Stimulated activated naive CD8-positive, alpha-beta T cell treated with anti-CD3 and anti-CD28 coated beads, Interleukin-15, amount 100 ng/mL, for 72 hours (primary cell): ENCODE results near the gene USP4.
A peak's percentile ranks its signal among the peaks of the same experiment; 100 is the strongest.

Experiments used
- ATAC-seq: fragments of 150-1000 bp; cut with Tn5 transposase; 2 replicates; pipeline ENCODE4 v1.10.0; 2021; ENCODE audit warnings: mild to moderate bottlenecking, moderate library complexity
- DNase-seq, 2 donors: peaks; one replicate each; pipeline ENCODE4 v3.0.0; 2021 to 2022
- H3K27ac Mint-ChIP-seq, 2 donors: one replicate each; pipeline ENCODE4 v1.8.0; 2022; ENCODE audit warnings: mild to moderate bottlenecking in 2 of 2, mixed read lengths in 2 of 2, moderate library complexity in 2 of 2
- H3K27me3 Mint-ChIP-seq: one replicate; pipeline ENCODE4 v1.8.0; 2022; ENCODE audit warnings: mixed read lengths
- H3K4me1 Mint-ChIP-seq: one replicate; pipeline ENCODE4 v1.8.0; 2022; ENCODE audit warnings: mild to moderate bottlenecking, mixed read lengths
- H3K4me3 Mint-ChIP-seq, 2 donors: one replicate each; pipeline ENCODE4 v1.8.0; 2022; ENCODE audit warnings: mild to moderate bottlenecking in 2 of 2, mixed read lengths in 2 of 2, moderate library complexity in 1 of 2
- H3K9me3 Mint-ChIP-seq, 2 donors: one replicate each; pipeline ENCODE4 v1.8.0; 2022; ENCODE audit warnings: mixed read lengths in 2 of 2

The USP4 gene

GRCh38 chr3:49278548-49278947 is 61.3 kb downstream of the USP4 start:
- DNase-seq (no peak), ATAC-seq (no peak)
- Mint-ChIP-seq H3K9me3 (no peaks in the 10 kb centered on the region), H3K4me3 (no peak overlapping the region), H3K4me1 (peaks cover 30% of the 10 kb centered on the region), H3K27me3 (no peaks in the 10 kb centered on the region), H3K27ac (peak overlapping the region in 1 of 2 donors; percentile 13)

GRCh38 chr3:49277383-49277775 is 62.5 kb downstream of the USP4 start:
- peaks cover 30% of the 10 kb centered on the region for H3K4me1 Mint-ChIP-seq
- no peak for DNase-seq
- peak overlapping the region; percentile 91 to 93 for H3K27ac Mint-ChIP-seq
- H3K4me3 Mint-ChIP-seq: peak overlapping the region; percentile 82 to 86
- ATAC-seq: peak; percentile 10
- no peaks in the 10 kb centered on the region for H3K27me3 Mint-ChIP-seq
- no peaks in the 10 kb centered on the region for H3K9me3 Mint-ChIP-seq

- DNase-seq (peak; percentile 55 to 75), ATAC-seq (peak; percentile 91)
- Mint-ChIP-seq H3K9me3 (no peaks in the 10 kb centered on the region), H3K27me3 (no peaks in the 10 kb centered on the region), H3K4me1 (peaks cover 30% of the 10 kb centered on the region), H3K4me3 (peak within 1 kb of the TSS; percentile 82 to 86), H3K27ac (peak within 1 kb of the TSS; percentile 91 to 93)
Observed at GRCh38 chr3:49276475-49277382, 63.1 kb downstream of the USP4 start, which contains the start of gene C3orf62. Gene C3orf62, minus strand, starts transcription at chr3:49277232. Its CDS starts 360 bp downstream, at chr3:49276872.

- Mint-ChIP-seq H3K9me3 (no peaks in the 10 kb centered on the region), H3K27me3 (no peaks in the 10 kb centered on the region), H3K27ac (no peak overlapping the region), H3K4me1 (peaks cover 30% of the 10 kb centered on the region), H3K4me3 (no peak overlapping the region)
- DNase-seq (no peak), ATAC-seq (no peak)
Observed at GRCh38 chr3:49273825-49274532, 65.9 kb downstream of the USP4 start.

- no peak for ATAC-seq
Observed at GRCh38 chr3:49271047-49271446, 68.8 kb downstream of the USP4 start.

GRCh38 chr3:49270156-49270500 is 69.7 kb downstream of the USP4 start:
- no peaks in the 10 kb centered on the region for H3K4me1 Mint-ChIP-seq
- ATAC-seq (no peak), DNase-seq (no peak)
- no peaks in the 10 kb centered on the region for H3K27me3 Mint-ChIP-seq
- H3K9me3 Mint-ChIP-seq: no peaks in the 10 kb centered on the region
- H3K27ac Mint-ChIP-seq: no peak overlapping the region
- H3K4me3 Mint-ChIP-seq: no peak overlapping the region

More at GRCh38 chr3:49271047-49271446, 68.8 kb downstream of the USP4 start:
- Mint-ChIP-seq H3K9me3 (no peaks in the 10 kb centered on the region), H3K27me3 (no peaks in the 10 kb centered on the region), H3K4me3 (no peak overlapping the region), H3K27ac (no peak overlapping the region), H3K4me1 (peaks cover 6% of the 10 kb centered on the region)
- no peak for DNase-seq

GRCh38 chr3:49269443-49270155 is 70.3 kb downstream of the USP4 start:
- H3K4me1 Mint-ChIP-seq: no peaks in the 10 kb centered on the region
- H3K4me3 Mint-ChIP-seq: no peak overlapping the region
- DNase-seq: no peak
- no peak for ATAC-seq
- H3K27ac Mint-ChIP-seq: no peak overlapping the region
- H3K9me3 Mint-ChIP-seq: no peaks in the 10 kb centered on the region
- no peaks in the 10 kb centered on the region for H3K27me3 Mint-ChIP-seq

- H3K9me3 Mint-ChIP-seq: no peaks in the 10 kb centered on the region
- ATAC-seq (no peak), DNase-seq (no peak)
- no peaks in the 10 kb centered on the region for H3K27me3 Mint-ChIP-seq
- H3K4me1 Mint-ChIP-seq: no peaks in the 10 kb centered on the region
- H3K4me3 Mint-ChIP-seq: no peak overlapping the region
- H3K27ac Mint-ChIP-seq: no peak overlapping the region
Observed at GRCh38 chr3:49266410-49267095, 73.3 kb downstream of the USP4 start.

GRCh38 chr3:49265661-49266386 is 74.0 kb downstream of the USP4 start:
- DNase-seq: no peak
- no peaks in the 10 kb centered on the region for H3K9me3 Mint-ChIP-seq
- no peak overlapping the region for H3K4me3 Mint-ChIP-seq
- H3K4me1 Mint-ChIP-seq: no peaks in the 10 kb centered on the region
- no peak overlapping the region for H3K27ac Mint-ChIP-seq
- H3K27me3 Mint-ChIP-seq: no peaks in the 10 kb centered on the region
- ATAC-seq: no peak

- Mint-ChIP-seq H3K4me3 (no peak overlapping the region), H3K27ac (no peak overlapping the region), H3K4me1 (no peaks in the 10 kb centered on the region), H3K27me3 (no peaks in the 10 kb centered on the region), H3K9me3 (no peaks in the 10 kb centered on the region)
- DNase-seq: no peak
- ATAC-seq: no peak
Observed at GRCh38 chr3:49263159-49263889, 76.5 kb downstream of the USP4 start.

- Mint-ChIP-seq H3K4me3 (no peak overlapping the region), H3K4me1 (no peaks in the 10 kb centered on the region), H3K9me3 (no peaks in the 10 kb centered on the region), H3K27me3 (no peaks in the 10 kb centered on the region), H3K27ac (no peak overlapping the region)
- DNase-seq: no peak
- ATAC-seq: no peak
Observed at GRCh38 chr3:49260806-49261324, 79.0 kb downstream of the USP4 start.

- Mint-ChIP-seq H3K4me1 (no peaks in the 10 kb centered on the region), H3K27ac (no peak overlapping the region), H3K27me3 (no peaks in the 10 kb centered on the region), H3K9me3 (no peaks in the 10 kb centered on the region), H3K4me3 (no peak overlapping the region)
- ATAC-seq (no peak), DNase-seq (no peak)
Observed at GRCh38 chr3:49257187-49257586, 82.7 kb downstream of the USP4 start.

GRCh38 chr3:49255718-49256511 is 83.9 kb downstream of the USP4 start:
- ATAC-seq: no peak
- Mint-ChIP-seq H3K9me3 (no peaks in the 10 kb centered on the region), H3K4me3 (no peak overlapping the region), H3K27me3 (no peaks in the 10 kb centered on the region), H3K27ac (no peak overlapping the region), H3K4me1 (no peaks in the 10 kb centered on the region)
- no peak for DNase-seq
